Activated CD8-positive, alpha-beta T cell treated with anti-CD3 and anti-CD28 coated beads for 36 hours (primary cell): ENCODE results near the gene STIP1. TPM values are rescaled to one million over a fixed set of nuclear protein-coding genes. Genes with fewer than 3 reads are reported as not detected.
A peak's percentile ranks its signal among the peaks of the same experiment; 100 is the strongest.

ENCODE experiments used
- ATAC-seq: fragments of 200-7000 bp; cut with Tn5 transposase; one replicate; pipeline ENCODE4 v1.10.0; 2021; ENCODE audit warnings: mild to moderate bottlenecking, moderate library complexity
- CTCF ChIA-PET: fragments of 350-600 bp; sonication (Branson Sonifier 250); formaldehyde crosslinking; loops from one replicate; lab custom pipeline; 2021; ENCODE audit warnings: antibody characterized with exemption; lab: Charles Lee
- POLR2A ChIA-PET: fragments of 350-600 bp; sonication (Branson Sonifier 250); formaldehyde crosslinking; loops from one replicate; lab custom pipeline; 2021; ENCODE audit warnings: antibody characterized with exemption; lab: Charles Lee
- DNase-seq: peaks from one replicate; pipeline ENCODE4 v3.0.0-alpha.2; 2020
- H3K27ac Mint-ChIP-seq: one replicate; pipeline ENCODE4 v1.8.0; 2021; ENCODE audit warnings: mild to moderate bottlenecking, mixed read lengths
- H3K27me3 Mint-ChIP-seq: one replicate; pipeline ENCODE4 v1.8.0; 2021; ENCODE audit warnings: mixed read lengths
- H3K36me3 Mint-ChIP-seq: one replicate; pipeline ENCODE4 v1.8.0; 2021; ENCODE audit warnings: low read depth, mixed read lengths
- H3K4me1 Mint-ChIP-seq: one replicate; pipeline ENCODE4 v1.8.0; 2021; ENCODE audit warnings: low read depth, mixed read lengths
- H3K4me3 Mint-ChIP-seq: one replicate; pipeline ENCODE4 v1.8.0; 2021; ENCODE audit warnings: mild to moderate bottlenecking, moderate library complexity, mixed read lengths
- H3K9me3 Mint-ChIP-seq: one replicate; pipeline ENCODE4 v1.8.0; 2021; ENCODE audit warnings: mixed read lengths
- CTCF ChIP-seq: fragments of 200-600 bp; IDR thresholded peaks from one replicate; pipeline ENCODE4 v1.8.0; 2022; ENCODE audit warnings: antibody characterized with exemption, mild to moderate bottlenecking
- intact Hi-C: fragments of 100-400 bp; cut with micrococcal nuclease; formaldehyde crosslinking; loops from one replicate; pipeline ENCODE4 v1.10.0; 2022
- total RNA-seq, 2 experiments: library from RNA; stranded (reverse); gene quantifications; one replicate each; pipeline ENCODE4 v1.2.3, GENCODE V29; 2021

Gene STIP1
- total RNA-seq, 2 experiments from 2014 or later: 396 to 416 TPM

GRCh38 chr11:64223001-64223651 is 37.2 kb downstream of the STIP1 start:
- no peak for DNase-seq
- no peaks in the 10 kb centered on the region for H3K9me3 Mint-ChIP-seq
- peak overlapping the region; percentile 49 for H3K27ac Mint-ChIP-seq
- H3K27me3 Mint-ChIP-seq: no peaks in the 10 kb centered on the region
- POLR2A ChIA-PET: interaction anchor here (0.6 to 6.0 kb wide), 11 partner anchors 9 to 86 kb away, joined by 3 to 151 read pairs (median 7); partner anchors contain the start of genes FERMT3, FKBP2 and STIP1
- H3K4me3 Mint-ChIP-seq: no peak overlapping the region
- CTCF ChIA-PET: interaction anchor here (1.1 to 5.3 kb wide), 4 partner anchors 11 to 81 kb away, joined by 4 to 45 read pairs (median 5); partner anchors contain the start of gene FERMT3
- H3K36me3 Mint-ChIP-seq: peaks cover 16% of the 10 kb centered on the region
- no peak for TF ChIP-seq CTCF
- no peak for ATAC-seq
- intact Hi-C loops: no loop called here
- H3K4me1 Mint-ChIP-seq: peaks cover 18% of the 10 kb centered on the region

GRCh38 chr11:64224151-64224890 is 38.4 kb downstream of the STIP1 start:
- Mint-ChIP-seq H3K4me1 (peaks cover 22% of the 10 kb centered on the region), H3K9me3 (no peaks in the 10 kb centered on the region), H3K27ac (peak overlapping the region; percentile 59), H3K27me3 (no peaks in the 10 kb centered on the region), H3K4me3 (peak overlapping the region; percentile 89), H3K36me3 (peaks cover 11% of the 10 kb centered on the region)
- ChIA-PET POLR2A (interaction anchor here (0.6 to 6.0 kb wide), 16 partner anchors 7 to 1789 kb away, joined by 3 to 151 read pairs (median 6); partner anchors contain the start of genes FERMT3, FKBP2 and STIP1), CTCF (interaction anchor here (1.1 to 5.3 kb wide), 5 partner anchors 12 to 118 kb away, joined by 3 to 45 read pairs (median 4); partner anchors contain the start of gene FERMT3)
- no peak for TF ChIP-seq CTCF
- DNase-seq: no peak
- intact Hi-C loops: no loop called here
- ATAC-seq: no peak

- no peak for DNase-seq
- no peaks in the 10 kb centered on the region for H3K9me3 Mint-ChIP-seq
- no peak for TF ChIP-seq CTCF
- H3K4me1 Mint-ChIP-seq: peaks cover 28% of the 10 kb centered on the region
- intact Hi-C loops: no loop called here
- peaks cover 12% of the 10 kb centered on the region for H3K36me3 Mint-ChIP-seq
- peak overlapping the region; percentile 87 for H3K27ac Mint-ChIP-seq
- ChIA-PET CTCF (interaction anchor here (1.3 to 5.3 kb wide), 5 partner anchors 8 to 118 kb away, joined by 3 to 45 read pairs (median 6); partner anchors contain the start of gene FERMT3), POLR2A (interaction anchor here (0.6 to 6.0 kb wide), 9 partner anchors 9 to 1788 kb away, joined by 3 to 151 read pairs (median 7); partner anchors contain the start of genes FERMT3 and FKBP2)
- peak overlapping the region; percentile 89 for H3K4me3 Mint-ChIP-seq
- ATAC-seq: no peak
- no peaks in the 10 kb centered on the region for H3K27me3 Mint-ChIP-seq
Observed at GRCh38 chr11:64224891-64225607, 39.1 kb downstream of the STIP1 start.

DNA sequence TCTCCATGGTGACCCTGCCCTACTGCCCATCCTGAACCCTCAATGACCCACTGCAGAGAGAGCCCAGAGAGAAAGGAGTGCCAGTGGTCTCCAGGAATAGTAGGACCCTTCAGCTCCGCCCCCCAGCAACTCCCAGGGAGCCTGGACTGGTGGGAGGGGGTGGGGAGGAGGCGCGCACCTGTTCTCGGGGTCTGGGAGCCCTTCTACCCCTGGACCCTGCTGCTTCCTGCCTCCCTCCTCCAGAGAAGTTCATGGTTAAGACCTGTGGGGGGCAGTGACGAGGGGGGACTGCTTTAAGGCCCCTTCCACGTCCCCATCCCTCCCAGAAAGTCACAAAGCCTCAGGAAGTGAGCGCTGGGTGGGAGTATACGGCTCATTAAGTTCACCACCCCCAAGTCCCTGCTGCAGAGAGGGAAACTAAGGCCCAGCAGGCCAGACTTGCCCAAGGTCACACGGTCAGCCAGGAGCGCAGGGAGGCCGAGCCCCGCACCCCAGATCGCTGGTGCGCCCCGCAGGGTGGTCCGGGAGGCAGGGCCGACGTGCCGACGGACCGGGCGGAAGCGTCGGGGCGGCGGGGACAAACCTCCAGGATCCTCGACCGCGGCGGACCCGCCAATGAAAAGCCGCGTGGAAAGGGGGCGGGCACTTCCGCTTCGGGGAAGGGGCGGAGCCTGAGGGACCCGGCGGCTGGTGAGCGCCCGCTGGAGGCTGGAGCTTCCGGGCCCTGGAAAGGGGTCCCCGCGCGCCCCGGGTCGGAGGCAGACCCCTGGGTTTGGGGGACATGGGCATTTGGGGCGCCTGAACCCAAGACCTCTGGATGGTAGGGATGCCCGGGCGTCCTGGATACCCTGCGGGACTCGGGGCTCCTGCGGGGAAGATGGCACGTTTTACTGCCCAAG is 39.9 kb downstream of the STIP1 start, which contains the start of the genes NUDT22 and TRPT1:
Gene NUDT22, plus strand, starts transcription at position 667 of the 899 bp plus-strand sequence. CDS start 379 bp downstream, outside the sequence.
Gene TRPT1, minus strand, starts transcription at position 579 of the 899 bp plus-strand sequence. Its CDS starts 326 bp downstream, at position 253.
- TF ChIP-seq CTCF: peak; percentile 42
- Mint-ChIP-seq H3K36me3 (peaks cover 12% of the 10 kb centered on the region), H3K4me3 (peak within 1 kb of the TSS; percentile 89), H3K4me1 (peaks cover 30% of the 10 kb centered on the region), H3K9me3 (no peaks in the 10 kb centered on the region), H3K27me3 (no peaks in the 10 kb centered on the region), H3K27ac (peak within 1 kb of the TSS; percentile 87)
- intact Hi-C loops: no loop called here
- ATAC-seq (peak; percentile 71), DNase-seq (peak; percentile 94)
- ChIA-PET POLR2A (interaction anchor here (0.7 to 6.0 kb wide), 11 partner anchors 9 to 78 kb away, joined by 3 to 151 read pairs (median 5); partner anchors contain the start of genes BAD, FERMT3, FKBP2 and STIP1), CTCF (interaction anchor here (1.0 to 5.3 kb wide), 11 partner anchors 9 to 79 kb away, joined by 3 to 45 read pairs (median 7); partner anchors contain the start of genes CATSPERZ, FERMT3 and PLCB3)
